HepG2 (cell line): ENCODE results near the gene GPALPP1.

Source experiments
- HDAC1 ChIP-seq: sonication (generic); formaldehyde crosslinking; IDR thresholded peaks from 2 replicates; pipeline ENCODE4 v1.5.1; 2020; ENCODE audit warnings: mild to moderate bottlenecking, missing genetic modification reagents
- ZKSCAN5 ChIP-seq: sonication (generic); formaldehyde crosslinking; IDR thresholded peaks from 2 replicates; pipeline ENCODE4 v1.5.1; 2020; ENCODE audit warnings: mild to moderate bottlenecking, missing genetic modification reagents
- TF ChIP-seq, protein P1 (sequence below): sonication (generic); formaldehyde crosslinking; IDR thresholded peaks from 2 replicates; pipeline ENCODE4 v1.5.0; 2020; ENCODE audit warnings: mild to moderate bottlenecking, missing genetic modification reagents, moderate library complexity
- TF ChIP-seq, protein P2 (sequence below): sonication (generic); formaldehyde crosslinking; IDR thresholded peaks from 2 replicates; pipeline ENCODE4 v1.5.0; 2020; ENCODE audit warnings: missing genetic modification reagents

GRCh38 chr13:45015300-45015699, 26.0 kb downstream of the GPALPP1 start:
- TF ChIP-seq, protein P1, sequence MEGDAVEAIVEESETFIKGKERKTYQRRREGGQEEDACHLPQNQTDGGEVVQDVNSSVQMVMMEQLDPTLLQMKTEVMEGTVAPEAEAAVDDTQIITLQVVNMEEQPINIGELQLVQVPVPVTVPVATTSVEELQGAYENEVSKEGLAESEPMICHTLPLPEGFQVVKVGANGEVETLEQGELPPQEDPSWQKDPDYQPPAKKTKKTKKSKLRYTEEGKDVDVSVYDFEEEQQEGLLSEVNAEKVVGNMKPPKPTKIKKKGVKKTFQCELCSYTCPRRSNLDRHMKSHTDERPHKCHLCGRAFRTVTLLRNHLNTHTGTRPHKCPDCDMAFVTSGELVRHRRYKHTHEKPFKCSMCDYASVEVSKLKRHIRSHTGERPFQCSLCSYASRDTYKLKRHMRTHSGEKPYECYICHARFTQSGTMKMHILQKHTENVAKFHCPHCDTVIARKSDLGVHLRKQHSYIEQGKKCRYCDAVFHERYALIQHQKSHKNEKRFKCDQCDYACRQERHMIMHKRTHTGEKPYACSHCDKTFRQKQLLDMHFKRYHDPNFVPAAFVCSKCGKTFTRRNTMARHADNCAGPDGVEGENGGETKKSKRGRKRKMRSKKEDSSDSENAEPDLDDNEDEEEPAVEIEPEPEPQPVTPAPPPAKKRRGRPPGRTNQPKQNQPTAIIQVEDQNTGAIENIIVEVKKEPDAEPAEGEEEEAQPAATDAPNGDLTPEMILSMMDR (CRISPR knock-in tag), result no peak
- TF ChIP-seq ZKSCAN5 (no peak), HDAC1 (no peak)
- TF ChIP-seq, protein P2, sequence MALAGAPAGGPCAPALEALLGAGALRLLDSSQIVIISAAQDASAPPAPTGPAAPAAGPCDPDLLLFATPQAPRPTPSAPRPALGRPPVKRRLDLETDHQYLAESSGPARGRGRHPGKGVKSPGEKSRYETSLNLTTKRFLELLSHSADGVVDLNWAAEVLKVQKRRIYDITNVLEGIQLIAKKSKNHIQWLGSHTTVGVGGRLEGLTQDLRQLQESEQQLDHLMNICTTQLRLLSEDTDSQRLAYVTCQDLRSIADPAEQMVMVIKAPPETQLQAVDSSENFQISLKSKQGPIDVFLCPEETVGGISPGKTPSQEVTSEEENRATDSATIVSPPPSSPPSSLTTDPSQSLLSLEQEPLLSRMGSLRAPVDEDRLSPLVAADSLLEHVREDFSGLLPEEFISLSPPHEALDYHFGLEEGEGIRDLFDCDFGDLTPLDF (CRISPR knock-in tag), result no peak
